Upper lobe of right lung (tissue), 1 donor: ENCODE data around the gene ZER1. TPM values are rescaled to one million over a fixed set of nuclear protein-coding genes. Genes with fewer than 3 reads are reported as not detected.

ENCODE experiments used
- ATAC-seq: fragments of 200-7000 bp; cut with Tn5 transposase; one replicate; pipeline ENCODE4 v1.9.1; 2020; ENCODE audit warnings: mild to moderate bottlenecking, moderate library complexity
- DNase-seq: peaks from one replicate; pipeline ENCODE4 v3.0.0-alpha.2; 2020
- H3K27ac ChIP-seq: fragments of 200-600 bp; one replicate; pipeline ENCODE4 v1.8.0; 2022
- H3K27me3 ChIP-seq: fragments of 200-600 bp; one replicate; pipeline ENCODE4 v1.8.0; 2022; ENCODE audit warnings: mild to moderate bottlenecking
- H3K36me3 ChIP-seq: fragments of 200-600 bp; one replicate; pipeline ENCODE4 v1.8.0; 2022
- H3K4me1 ChIP-seq: fragments of 200-600 bp; one replicate; pipeline ENCODE4 v1.8.0; 2022
- H3K4me3 ChIP-seq: fragments of 200-600 bp; one replicate; pipeline ENCODE4 v1.8.0; 2022; ENCODE audit warnings: mild to moderate bottlenecking
- H3K9me3 ChIP-seq: fragments of 200-600 bp; one replicate; pipeline ENCODE4 v1.8.0; 2022
- intact Hi-C: fragments of 100-400 bp; cut with DNase I; formaldehyde crosslinking; loops from one replicate; pipeline ENCODE4 v1.11.0; 2022
- total RNA-seq: library from RNA; stranded (reverse); fragmentation: NEBNext Ultra II Directional; extraction: Animal tissue kit (Norgen Biotek cat#: 25700); gene quantifications from one replicate; pipeline ENCODE4 v1.2.1, GENCODE V29; 2021
- TF ChIP-seq, protein P1 (sequence below): fragments of 200-600 bp; IDR thresholded peaks from one replicate; pipeline ENCODE4 v1.8.0; 2022; ENCODE audit warnings: antibody characterized with exemption
- donor health status: DM: no; HTN: yes; CAD: no; lungs with severe emphysema.

The ZER1 gene
- total RNA-seq, 1 donor from 2014 or later = 32.0 TPM

DNA sequence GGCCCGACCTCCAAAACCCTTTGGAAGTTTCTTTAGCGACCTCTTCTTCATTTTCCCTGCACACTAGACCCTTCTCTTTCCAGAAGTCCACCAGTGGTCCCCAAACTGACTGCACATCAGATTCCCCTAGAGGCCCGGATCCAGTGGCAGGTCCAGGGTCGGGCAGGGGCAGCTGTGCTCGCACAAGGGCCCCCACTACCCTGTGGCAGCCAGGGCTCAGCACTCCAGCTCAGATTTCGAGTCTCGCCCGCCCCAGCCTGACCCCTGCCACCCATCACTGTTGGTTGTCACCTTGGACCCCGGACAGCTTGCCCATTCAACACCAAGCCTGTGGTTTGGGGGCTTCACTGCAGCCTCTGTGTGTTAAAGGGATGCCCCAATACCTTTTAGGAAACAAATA is 40.0 kb downstream of the ZER1 start:
- no peak overlapping the region for H3K27ac ChIP-seq
- TF ChIP-seq, protein P1, sequence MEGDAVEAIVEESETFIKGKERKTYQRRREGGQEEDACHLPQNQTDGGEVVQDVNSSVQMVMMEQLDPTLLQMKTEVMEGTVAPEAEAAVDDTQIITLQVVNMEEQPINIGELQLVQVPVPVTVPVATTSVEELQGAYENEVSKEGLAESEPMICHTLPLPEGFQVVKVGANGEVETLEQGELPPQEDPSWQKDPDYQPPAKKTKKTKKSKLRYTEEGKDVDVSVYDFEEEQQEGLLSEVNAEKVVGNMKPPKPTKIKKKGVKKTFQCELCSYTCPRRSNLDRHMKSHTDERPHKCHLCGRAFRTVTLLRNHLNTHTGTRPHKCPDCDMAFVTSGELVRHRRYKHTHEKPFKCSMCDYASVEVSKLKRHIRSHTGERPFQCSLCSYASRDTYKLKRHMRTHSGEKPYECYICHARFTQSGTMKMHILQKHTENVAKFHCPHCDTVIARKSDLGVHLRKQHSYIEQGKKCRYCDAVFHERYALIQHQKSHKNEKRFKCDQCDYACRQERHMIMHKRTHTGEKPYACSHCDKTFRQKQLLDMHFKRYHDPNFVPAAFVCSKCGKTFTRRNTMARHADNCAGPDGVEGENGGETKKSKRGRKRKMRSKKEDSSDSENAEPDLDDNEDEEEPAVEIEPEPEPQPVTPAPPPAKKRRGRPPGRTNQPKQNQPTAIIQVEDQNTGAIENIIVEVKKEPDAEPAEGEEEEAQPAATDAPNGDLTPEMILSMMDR = no peak
- peaks cover 19% of the 10 kb centered on the region for H3K36me3 ChIP-seq
- no peaks in the 10 kb centered on the region for H3K9me3 ChIP-seq
- intact Hi-C loops = no loop called here
- H3K4me3 ChIP-seq = no peak overlapping the region
- no peaks in the 10 kb centered on the region for H3K4me1 ChIP-seq
- DNase-seq (no peak), ATAC-seq (no peak)
- H3K27me3 ChIP-seq = no peaks in the 10 kb centered on the region

DNA sequence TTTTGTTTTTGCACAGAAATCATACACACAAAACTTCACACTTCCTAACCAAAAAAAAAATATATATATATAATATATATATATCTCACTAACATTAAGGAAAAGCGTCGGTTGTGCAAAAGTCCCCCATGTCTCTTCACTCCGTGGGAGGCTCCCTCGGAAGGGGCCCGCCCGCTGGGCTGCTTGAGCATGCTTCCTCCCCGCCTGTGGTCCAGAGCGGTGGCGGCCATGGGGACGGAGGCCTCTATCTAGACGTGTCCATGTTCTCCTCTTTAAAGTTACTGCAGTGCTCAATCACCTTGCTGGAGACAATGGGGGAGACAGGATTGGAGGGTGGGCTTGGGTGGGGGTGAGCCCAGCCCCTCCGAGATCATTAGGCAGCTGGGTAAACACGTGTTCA is 40.6 kb downstream of the ZER1 start:
- Histone ChIP-seq H3K36me3 (peaks cover 19% of the 10 kb centered on the region), H3K9me3 (no peaks in the 10 kb centered on the region), H3K27ac (no peak overlapping the region), H3K27me3 (no peaks in the 10 kb centered on the region), H3K4me3 (no peak overlapping the region), H3K4me1 (no peaks in the 10 kb centered on the region)
- ATAC-seq = no peak
- intact Hi-C loops = no loop called here
- DNase-seq = no peak
- TF ChIP-seq, protein P1 = no peak

DNA sequence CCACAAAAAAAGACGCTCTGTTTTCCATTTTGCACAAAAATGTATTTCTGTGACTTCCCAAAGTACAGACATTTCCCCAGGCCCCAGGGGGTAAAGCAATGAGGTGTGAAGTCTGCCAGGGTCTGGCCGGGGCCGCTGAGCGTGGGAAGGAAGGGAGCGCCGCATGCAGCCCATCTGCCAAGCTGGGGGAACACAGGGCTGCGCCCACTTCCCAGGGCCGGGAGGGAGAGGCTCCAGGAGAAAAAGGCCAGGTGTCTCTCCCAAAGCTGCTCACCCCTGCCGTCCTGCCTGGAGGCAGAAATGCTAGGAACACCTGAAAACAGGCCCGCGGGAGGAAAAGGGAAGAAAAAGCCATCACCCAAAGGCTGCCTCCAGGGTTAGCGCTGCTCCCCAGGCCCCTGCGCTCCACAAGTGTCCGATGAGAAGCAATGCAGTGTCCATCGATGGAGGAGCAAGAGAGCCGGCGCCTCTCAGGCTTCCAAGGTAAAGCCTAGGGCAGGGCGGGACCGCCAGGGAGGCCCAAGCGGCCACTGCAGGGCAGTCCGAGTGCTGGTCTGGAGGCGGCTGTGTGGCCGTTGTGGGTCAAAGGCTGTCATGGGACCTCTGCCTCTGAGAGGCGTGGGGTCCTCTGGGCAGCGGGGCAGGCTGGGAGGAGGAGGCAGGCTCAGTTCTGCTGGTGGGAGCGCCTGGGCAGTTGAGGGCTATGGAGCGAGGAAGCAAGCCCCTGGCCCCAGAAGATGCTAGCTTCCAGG is 41.8 kb downstream of the ZER1 start:
- Histone ChIP-seq H3K36me3 (peaks cover 15% of the 10 kb centered on the region), H3K9me3 (no peaks in the 10 kb centered on the region), H3K4me1 (no peaks in the 10 kb centered on the region), H3K4me3 (no peak overlapping the region), H3K27ac (no peak overlapping the region), H3K27me3 (no peaks in the 10 kb centered on the region)
- no peak for DNase-seq
- ATAC-seq = no peak
- TF ChIP-seq, protein P1 = no peak
- intact Hi-C loops = no loop called here

DNA sequence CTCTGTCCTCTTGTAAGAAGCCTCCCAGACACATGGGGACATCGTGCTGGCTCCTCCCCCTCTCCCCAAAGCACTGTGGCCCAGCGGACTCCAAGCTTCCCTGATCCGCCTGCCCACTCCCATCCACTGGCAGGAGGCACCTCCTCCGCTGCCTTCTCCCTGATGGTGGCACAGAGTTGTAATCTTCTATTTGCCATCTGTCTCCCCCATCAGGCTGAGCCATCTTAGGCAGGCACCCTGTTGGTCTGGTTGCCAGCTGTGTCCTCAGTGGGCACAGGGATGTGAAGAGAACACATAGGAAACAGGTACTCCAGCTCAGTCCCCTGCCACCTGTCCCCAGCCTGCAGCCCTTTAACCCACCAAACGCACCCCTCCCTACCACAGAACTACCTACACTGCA is 42.4 kb downstream of the ZER1 start:
- no peak overlapping the region for H3K4me3 ChIP-seq
- TF ChIP-seq, protein P1 = no peak
- no peaks in the 10 kb centered on the region for H3K4me1 ChIP-seq
- no peak for DNase-seq
- no peaks in the 10 kb centered on the region for H3K9me3 ChIP-seq
- no peak overlapping the region for H3K27ac ChIP-seq
- intact Hi-C loops = no loop called here
- no peaks in the 10 kb centered on the region for H3K27me3 ChIP-seq
- ATAC-seq = no peak
- H3K36me3 ChIP-seq = peaks cover 8% of the 10 kb centered on the region

DNA sequence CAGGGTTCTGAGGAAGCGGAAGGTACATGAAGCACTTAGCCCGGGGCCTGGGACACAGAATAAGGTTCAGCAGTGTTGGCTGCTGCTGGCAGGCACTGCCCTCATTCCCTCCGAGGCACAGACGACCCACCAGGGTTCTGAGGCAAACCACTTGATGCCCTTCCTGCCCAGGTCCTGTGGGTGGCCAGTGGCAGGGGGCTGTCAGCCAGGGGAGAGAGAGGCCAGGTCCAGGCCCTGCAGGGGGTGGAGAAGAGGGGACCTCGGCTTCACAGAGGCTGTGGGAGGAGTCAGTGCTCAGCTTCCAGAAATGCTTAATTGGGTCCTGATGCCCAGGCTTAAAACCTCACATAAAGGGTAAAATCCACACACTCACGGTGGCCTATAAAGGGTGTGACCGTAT is 43.4 kb downstream of the ZER1 start:
- Histone ChIP-seq H3K27ac (no peak overlapping the region), H3K9me3 (no peaks in the 10 kb centered on the region), H3K4me3 (no peak overlapping the region), H3K27me3 (no peaks in the 10 kb centered on the region), H3K36me3 (peaks cover 6% of the 10 kb centered on the region), H3K4me1 (no peaks in the 10 kb centered on the region)
- TF ChIP-seq, protein P1 = no peak
- no peak for ATAC-seq
- no peak for DNase-seq
- intact Hi-C loops = no loop called here
